Gastrocnemius medialis (tissue), 4 donors: ENCODE data around the gene BCR. TPM values are rescaled to one million over a fixed set of nuclear protein-coding genes. Genes with fewer than 3 reads are reported as not detected.
"Not testable (repeated sequence)": the region's sequence is repeated elsewhere in the genome, so short reads cannot be mapped to it uniquely, and the experiment has no call there.

Source experiments
- ATAC-seq, 2 donors: fragments of 150-250 bp; one replicate each; pipeline ENCODE4 v1.9.1; 2016
- DNase-seq, 2 donors: peaks; one replicate each; pipeline ENCODE4 v3.0.0-alpha.2; 2019
- H3K27ac ChIP-seq, 4 donors: fragments of 200-600 bp; sonication (generic); 1 replicate in 1 of 4; 2 replicates in 3 of 4; pipeline ENCODE4 v1.5.1; 2016 to 2018; ENCODE audit warnings: mild to moderate bottlenecking in 2 of 4, moderate library complexity in 1 of 4
- H3K27me3 ChIP-seq, 3 donors: fragments of 200-600 bp; sonication (generic) in 2 of 3; 1 replicate in 1 of 3; 2 replicates in 2 of 3; pipeline versions ENCODE4 v1.5.1 to v1.6.0; 2016 to 2019; ENCODE audit warnings: mild to moderate bottlenecking in 1 of 3, moderate library complexity in 1 of 3
- H3K36me3 ChIP-seq, 2 donors: fragments of 200-600 bp; sonication (generic) in 1 of 2; one replicate each; pipeline ENCODE4 v1.5.1; 2017 to 2018
- H3K4me1 ChIP-seq, 2 donors: fragments of 200-600 bp; sonication (generic) in 1 of 2; one replicate each; pipeline ENCODE4 v1.5.1; 2016 to 2017; ENCODE audit warnings: mild to moderate bottlenecking in 2 of 2
- H3K4me3 ChIP-seq, 4 donors: fragments of 200-600 bp; sonication (generic) in 3 of 4; 1 replicate in 1 of 4; 2 replicates in 3 of 4; pipeline ENCODE4 v1.5.1; 2016 to 2019; ENCODE audit warnings: mild to moderate bottlenecking in 2 of 4
- H3K9me3 ChIP-seq, 3 donors: fragments of 200-600 bp; sonication (generic) in 2 of 3; 1 replicate in 1 of 3; 2 replicates in 2 of 3; pipeline ENCODE4 v1.5.1; 2016 to 2019
- POLR2A ChIP-seq, 2 donors: fragments of 450-650 bp; IDR thresholded peaks; one replicate each; pipeline ENCODE4 v1.6.1; 2017; ENCODE audit warnings: antibody characterized with exemption in 2 of 2, mild to moderate bottlenecking in 2 of 2, moderate library complexity in 2 of 2
- in situ Hi-C, 4 donors: fragments of 200-750 bp; cut with MboI; loops; one replicate each; pipeline versions ENCODE4 v1.15.0 to v1.8.0; 2017; ENCODE audit warnings: low sequenced_read_pairs in 4 of 4
- intact Hi-C: fragments of 100-400 bp; cut with DNase I; formaldehyde crosslinking; loops from one replicate; pipeline ENCODE4 v1.15.1; 2023; ENCODE audit warnings: low total_unique reads
- total RNA-seq, 4 donors: library from RNA; depleted of rRNA; stranded (reverse); fragments of >200 nt; gene quantifications; one replicate each; pipeline versions ENCODE4 v1.1.0 to v1.2.3, GENCODE V29; 2016
- TF ChIP-seq, protein P1 (sequence below), 5 experiments: fragments of 450-650 bp in 3 of 5; fragments of 200-600 bp in 2 of 5; sonication (generic) in 2 of 5; IDR thresholded peaks in 4 of 5; conservative IDR thresholded peaks in 1 of 5; 1 replicate in 4 of 5; 2 replicates in 1 of 5; pipeline ENCODE4 v1.5.1; 2016 to 2019; ENCODE audit warnings: antibody characterized with exemption in 5 of 5, mild to moderate bottlenecking in 3 of 5, moderate library complexity in 3 of 5

BCR gene
- total RNA-seq, 4 donors from 2014 or later = 10.3 to 13.0 (median 12.4) TPM

DNA sequence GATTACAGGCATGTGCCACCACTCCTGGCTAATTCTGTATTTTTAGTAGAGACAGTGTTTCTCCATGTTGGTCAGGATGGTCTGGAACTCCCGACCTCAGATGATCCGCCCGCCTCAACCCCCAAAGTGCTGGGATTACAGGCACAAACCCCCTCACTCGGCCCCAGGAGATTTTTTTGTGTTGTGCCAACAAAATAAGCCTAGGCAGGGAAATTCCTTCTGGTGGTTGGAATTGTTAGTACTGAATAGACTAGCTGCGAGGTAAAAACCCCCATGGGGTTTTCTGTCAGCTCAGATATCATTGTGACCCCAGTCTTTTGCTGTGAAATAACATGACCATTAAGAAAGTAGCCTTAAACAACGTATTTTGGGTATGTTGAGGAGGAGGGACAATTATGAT lies 144.9 kb downstream of the BCR start:
- no peaks in the 10 kb centered on the region for H3K36me3 ChIP-seq
- TF ChIP-seq POLR2A (IDR thresholded peaks at IDR 0.05) = no peak
- TF ChIP-seq, protein P1, sequence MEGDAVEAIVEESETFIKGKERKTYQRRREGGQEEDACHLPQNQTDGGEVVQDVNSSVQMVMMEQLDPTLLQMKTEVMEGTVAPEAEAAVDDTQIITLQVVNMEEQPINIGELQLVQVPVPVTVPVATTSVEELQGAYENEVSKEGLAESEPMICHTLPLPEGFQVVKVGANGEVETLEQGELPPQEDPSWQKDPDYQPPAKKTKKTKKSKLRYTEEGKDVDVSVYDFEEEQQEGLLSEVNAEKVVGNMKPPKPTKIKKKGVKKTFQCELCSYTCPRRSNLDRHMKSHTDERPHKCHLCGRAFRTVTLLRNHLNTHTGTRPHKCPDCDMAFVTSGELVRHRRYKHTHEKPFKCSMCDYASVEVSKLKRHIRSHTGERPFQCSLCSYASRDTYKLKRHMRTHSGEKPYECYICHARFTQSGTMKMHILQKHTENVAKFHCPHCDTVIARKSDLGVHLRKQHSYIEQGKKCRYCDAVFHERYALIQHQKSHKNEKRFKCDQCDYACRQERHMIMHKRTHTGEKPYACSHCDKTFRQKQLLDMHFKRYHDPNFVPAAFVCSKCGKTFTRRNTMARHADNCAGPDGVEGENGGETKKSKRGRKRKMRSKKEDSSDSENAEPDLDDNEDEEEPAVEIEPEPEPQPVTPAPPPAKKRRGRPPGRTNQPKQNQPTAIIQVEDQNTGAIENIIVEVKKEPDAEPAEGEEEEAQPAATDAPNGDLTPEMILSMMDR (IDR thresholded peaks at IDR 0.05 in 4 of 5, conservative IDR thresholded peaks at IDR 0.05 in 1 of 5) = no peak
- H3K27ac ChIP-seq = no peak overlapping the region
- no peaks in the 10 kb centered on the region for H3K4me1 ChIP-seq
- no peaks in the 10 kb centered on the region for H3K9me3 ChIP-seq
- no peak for ATAC-seq
- no peak for DNase-seq
- no peak overlapping the region for H3K4me3 ChIP-seq
- no peaks in the 10 kb centered on the region for H3K27me3 ChIP-seq
- intact Hi-C loops = no loop called here
- in situ Hi-C loops = loop anchor here in 1 of 4 donors (10.0 kb wide), 1 partner anchor 50 kb away; no protein-coding TSS in a partner anchor

GRCh38 chr22:23333822-23334221 lies 153.5 kb downstream of the BCR start:
- H3K4me3 ChIP-seq, in situ Hi-C loops, H3K27me3 ChIP-seq, DNase-seq, ATAC-seq, H3K36me3 ChIP-seq, H3K4me1 ChIP-seq, intact Hi-C loops, H3K9me3 ChIP-seq, H3K27ac ChIP-seq: not testable (repeated sequence)

GRCh38 chr22:23337672-23338071 lies 157.4 kb downstream of the BCR start:
- in situ Hi-C loops, H3K27ac ChIP-seq, DNase-seq, H3K4me1 ChIP-seq, H3K27me3 ChIP-seq, H3K36me3 ChIP-seq, H3K9me3 ChIP-seq, H3K4me3 ChIP-seq, intact Hi-C loops, ATAC-seq: not testable (repeated sequence)

- ATAC-seq, H3K4me3 ChIP-seq, in situ Hi-C loops, H3K27me3 ChIP-seq, H3K36me3 ChIP-seq, intact Hi-C loops, H3K9me3 ChIP-seq, H3K27ac ChIP-seq, H3K4me1 ChIP-seq, DNase-seq: not testable (repeated sequence)
Observed at GRCh38 chr22:23341942-23342695, 161.8 kb downstream of the BCR start.

- H3K27ac ChIP-seq = no peak overlapping the region
- no peak for ATAC-seq
- H3K4me1 ChIP-seq = no peaks in the 10 kb centered on the region
- no peak for DNase-seq
- intact Hi-C loops (no loop called here), in situ Hi-C loops (no loop called here)
- TF ChIP-seq, protein P1 (IDR thresholded peaks at IDR 0.05 in 4 of 5, conservative IDR thresholded peaks at IDR 0.05 in 1 of 5) = no peak
- no peak for TF ChIP-seq POLR2A (IDR thresholded peaks at IDR 0.05)
- no peak overlapping the region for H3K4me3 ChIP-seq
- H3K36me3 ChIP-seq = no peaks in the 10 kb centered on the region
- no peaks in the 10 kb centered on the region for H3K9me3 ChIP-seq
- H3K27me3 ChIP-seq = peaks cover 0 to 24% (median 0%) of the 10 kb centered on the region in 3 donors
Observed at GRCh38 chr22:23351321-23351720, 171.0 kb downstream of the BCR start.

GRCh38 chr22:23353004-23353403 lies 172.7 kb downstream of the BCR start:
- H3K36me3 ChIP-seq = no peaks in the 10 kb centered on the region
- in situ Hi-C loops (no loop called here), intact Hi-C loops (no loop called here)
- ATAC-seq (no peak), DNase-seq (no peak)
- no peak overlapping the region for H3K4me3 ChIP-seq
- no peaks in the 10 kb centered on the region for H3K4me1 ChIP-seq
- TF ChIP-seq POLR2A (IDR thresholded peaks at IDR 0.05) = no peak
- TF ChIP-seq, protein P1 (IDR thresholded peaks at IDR 0.05 in 4 of 5, conservative IDR thresholded peaks at IDR 0.05 in 1 of 5) = no peak
- peaks cover 0 to 24% (median 0%) of the 10 kb centered on the region in 3 donors for H3K27me3 ChIP-seq
- no peak overlapping the region for H3K27ac ChIP-seq
- no peaks in the 10 kb centered on the region for H3K9me3 ChIP-seq
